Stromal cell of bone marrow (primary cell): ENCODE results near the gene PLAAT3.
"Not testable (repeated sequence)": the region's sequence is repeated elsewhere in the genome, so short reads cannot be mapped to it uniquely, and the experiment has no call there.

ENCODE experiments used
- DNase-seq: peaks from one replicate; pipeline ENCODE4 v3.0.0-alpha.2; 2012; ENCODE audit warnings: low read depth

Gene PLAAT3

DNA sequence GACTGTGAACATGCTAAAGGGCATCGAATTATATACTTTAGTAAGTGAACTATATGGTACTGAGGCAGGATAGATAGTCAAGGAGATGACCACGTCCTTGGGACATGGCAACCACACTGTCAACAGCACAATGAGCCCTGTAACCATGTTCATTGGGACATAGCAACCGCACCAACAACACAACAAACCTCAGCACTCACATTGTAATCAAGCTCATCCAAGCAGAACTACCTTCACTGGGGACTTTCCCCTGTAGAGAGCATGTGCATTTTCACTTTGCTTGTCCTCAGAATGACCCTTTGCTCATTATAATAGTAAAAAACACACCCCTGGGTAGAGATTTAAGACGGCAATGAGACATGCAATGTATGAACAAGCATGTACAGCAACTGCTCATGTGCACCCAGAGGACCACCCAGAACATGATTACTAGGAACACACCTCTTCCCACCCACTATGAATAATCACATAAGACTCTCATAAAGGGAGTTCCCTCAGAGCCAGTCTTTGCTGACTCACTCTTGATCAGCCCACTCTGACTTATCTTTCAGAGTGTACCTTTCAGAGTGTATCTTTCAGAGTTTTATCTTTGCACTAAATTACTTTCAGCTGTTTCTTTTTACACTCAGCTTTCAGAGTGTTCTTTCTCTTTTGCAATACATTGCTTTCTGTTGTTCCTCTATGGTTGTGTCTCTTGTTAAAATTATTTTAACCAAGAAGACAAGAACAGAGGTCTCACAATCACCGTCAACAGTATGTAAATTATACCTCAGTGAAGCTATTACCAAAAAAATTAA lies 47.0 kb downstream of the PLAAT3 start:
- DNase-seq, result peak; percentile 65

DNA sequence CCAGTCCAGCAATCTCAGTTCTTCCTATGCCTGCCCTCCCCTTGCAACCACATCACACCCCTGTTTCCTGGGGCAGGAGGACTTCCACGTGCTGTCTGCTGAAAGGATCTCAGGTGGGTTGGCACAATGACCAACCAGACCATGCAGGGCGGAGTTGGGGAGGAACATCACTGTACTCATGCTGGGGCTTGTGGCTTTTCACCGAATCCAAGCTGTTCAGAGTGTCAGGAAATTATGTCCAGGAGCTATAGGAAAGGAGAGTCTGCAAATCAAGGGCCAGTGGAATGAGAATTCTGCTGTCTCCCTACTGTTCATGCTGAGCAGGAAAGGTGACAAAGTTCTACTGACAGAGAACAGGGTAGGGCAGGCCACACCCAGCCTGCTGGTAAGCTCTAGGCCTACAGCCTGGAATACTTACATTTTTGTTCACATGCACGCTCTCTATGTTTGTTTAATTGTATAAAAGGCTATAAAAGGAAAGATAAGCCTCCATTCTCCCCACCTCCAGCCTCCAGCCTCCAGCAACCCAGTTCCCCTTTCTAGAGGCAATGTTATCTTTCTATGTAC lies 49.4 kb downstream of the PLAAT3 start:
- no peak for DNase-seq

DNA sequence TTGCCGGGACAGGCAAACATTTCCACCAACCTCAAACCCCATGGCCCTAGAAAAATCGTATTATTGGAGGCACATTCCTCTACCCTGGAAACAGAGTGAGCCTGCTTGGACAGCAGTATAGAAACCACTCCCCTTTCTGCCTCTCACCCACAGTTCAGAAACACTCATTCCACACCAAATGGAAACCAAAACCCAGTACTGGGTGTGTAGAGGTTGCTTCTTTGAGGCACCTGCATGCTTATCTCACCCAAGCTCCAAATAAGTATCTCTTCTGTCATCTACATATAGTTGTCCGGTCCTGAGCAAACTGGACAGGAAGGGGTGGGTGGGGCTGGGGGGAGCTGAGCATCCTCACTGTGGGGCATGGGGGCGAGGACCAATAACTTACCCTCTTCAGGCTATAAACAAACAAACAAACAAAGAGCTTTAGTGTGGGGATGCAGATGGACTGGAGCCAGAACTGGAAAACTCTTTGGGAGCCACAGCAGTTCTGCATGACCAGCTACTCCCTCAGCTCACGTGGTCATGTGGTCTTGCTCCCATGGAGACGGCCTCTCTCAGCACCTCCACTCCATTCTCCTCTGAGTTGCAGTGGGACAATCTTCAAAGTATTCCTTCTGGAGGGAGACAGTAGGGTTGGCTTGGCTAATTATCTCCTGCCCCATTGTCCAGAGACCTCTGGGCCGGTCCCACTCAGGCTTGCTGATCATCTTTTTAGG lies 50.0 kb downstream of the PLAAT3 start:
- DNase-seq, result no peak

DNA sequence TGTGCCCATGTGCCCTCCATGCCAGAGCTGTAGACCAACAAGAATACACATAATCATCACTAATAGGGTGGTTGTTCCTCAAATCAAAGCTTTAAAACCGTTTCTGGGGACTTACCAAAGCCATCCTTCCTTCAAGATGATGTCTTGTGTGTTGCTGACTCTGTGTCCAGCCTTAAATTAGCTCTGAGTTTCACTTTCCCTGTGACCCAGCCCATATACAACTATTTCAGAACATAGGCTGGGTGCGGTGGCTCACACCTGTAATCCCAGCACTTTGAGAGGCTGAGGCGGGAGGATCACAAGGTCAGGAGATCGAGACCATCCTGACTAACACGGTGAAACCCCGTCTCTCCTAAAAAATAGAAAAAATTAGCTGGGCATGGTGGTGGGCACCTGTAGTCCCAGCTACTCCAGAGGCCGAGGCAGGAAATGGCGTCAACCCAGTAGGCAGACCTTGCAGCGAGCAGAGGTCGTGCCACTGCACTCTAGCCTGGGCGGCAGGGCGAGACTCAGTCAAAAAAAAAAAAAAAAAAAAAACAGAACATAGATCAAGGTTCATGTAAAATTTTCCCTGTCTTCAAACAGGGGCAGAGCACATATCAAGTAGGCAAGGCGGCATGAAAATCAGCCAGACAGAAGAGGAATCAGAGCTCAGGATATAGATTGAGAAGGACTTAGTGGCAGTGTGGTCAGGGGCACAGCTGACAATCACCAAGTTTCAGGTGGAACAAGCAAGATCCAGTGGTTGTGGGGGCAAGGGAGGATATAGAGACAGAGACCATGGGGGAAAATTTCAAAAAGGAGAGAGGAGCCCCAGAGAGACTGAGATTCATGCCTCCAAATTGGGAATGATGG lies 50.8 kb downstream of the PLAAT3 start, which contains the start of gene PLAAT2:
TSS of gene PLAAT2 (minus strand) at position 179 of the 855 bp plus-strand sequence. CDS start at position 124, 55 bp downstream.
- no peak for DNase-seq

DNA sequence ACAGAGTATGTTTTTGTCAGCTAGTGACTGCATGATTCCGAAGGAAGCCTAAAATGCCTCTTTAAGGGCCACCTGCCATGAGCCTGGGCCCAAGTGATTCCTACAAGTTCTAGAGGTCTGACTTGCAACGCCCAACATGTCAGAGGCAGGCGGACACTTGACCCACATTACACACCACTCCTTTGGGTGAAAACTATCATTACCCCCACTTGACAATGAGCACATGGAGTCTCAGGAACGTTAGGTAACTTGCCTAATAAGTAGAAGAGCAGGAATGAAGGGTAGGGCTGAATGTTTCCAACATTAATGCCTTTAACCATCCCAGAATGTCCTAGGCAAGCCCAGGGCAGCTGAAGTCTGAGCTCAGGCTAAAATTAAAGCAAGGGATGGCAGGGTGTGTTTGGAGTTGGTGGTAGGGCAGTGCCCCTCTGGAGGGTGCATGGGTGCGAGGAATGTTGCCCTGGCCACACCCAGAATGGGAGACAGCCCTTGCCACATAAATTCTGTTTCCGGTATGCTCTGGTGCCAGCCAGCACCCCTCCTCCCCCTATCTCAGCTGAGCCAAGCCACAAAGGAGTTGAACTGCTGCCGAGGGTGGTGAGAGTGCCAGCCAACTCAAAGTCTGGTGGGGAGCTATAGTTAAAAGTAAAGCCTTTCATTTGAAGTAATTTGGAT lies 53.6 kb downstream of the PLAAT3 start:
- no peak for DNase-seq

DNA sequence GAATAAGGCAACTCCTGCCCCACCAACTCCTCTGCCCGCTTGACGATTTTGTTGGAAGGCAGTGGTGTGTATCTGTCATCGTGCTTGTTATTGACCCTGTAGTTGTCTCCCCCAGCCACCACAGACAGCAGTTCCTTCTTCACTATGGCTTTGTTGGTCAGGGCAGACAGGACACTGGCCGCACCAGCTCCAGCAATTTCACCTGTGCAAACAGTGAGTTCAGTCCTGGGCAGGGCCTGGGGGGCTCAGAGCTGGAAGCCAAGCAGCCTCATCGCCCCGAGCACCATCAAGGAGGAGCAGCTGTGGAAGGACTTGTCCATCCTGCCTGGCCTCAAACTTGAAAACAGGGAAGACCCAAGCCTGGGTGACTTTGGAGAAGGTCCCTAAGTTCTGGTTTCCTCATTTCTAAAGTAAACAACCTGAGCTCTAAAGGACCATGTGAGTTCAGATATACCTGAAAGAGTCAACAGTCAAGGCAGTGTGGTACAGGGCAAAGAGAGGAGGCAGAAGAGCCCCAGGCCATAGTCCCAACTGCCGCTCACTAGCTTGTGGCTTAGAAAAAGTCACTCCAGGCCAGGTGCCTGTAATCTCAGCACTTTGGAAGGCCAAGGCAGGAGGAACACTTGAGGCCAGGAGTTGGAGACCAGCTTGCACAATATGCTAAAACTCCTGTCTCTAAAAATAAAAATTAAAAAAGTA lies 55.6 kb downstream of the PLAAT3 start:
- no peak for DNase-seq

DNA sequence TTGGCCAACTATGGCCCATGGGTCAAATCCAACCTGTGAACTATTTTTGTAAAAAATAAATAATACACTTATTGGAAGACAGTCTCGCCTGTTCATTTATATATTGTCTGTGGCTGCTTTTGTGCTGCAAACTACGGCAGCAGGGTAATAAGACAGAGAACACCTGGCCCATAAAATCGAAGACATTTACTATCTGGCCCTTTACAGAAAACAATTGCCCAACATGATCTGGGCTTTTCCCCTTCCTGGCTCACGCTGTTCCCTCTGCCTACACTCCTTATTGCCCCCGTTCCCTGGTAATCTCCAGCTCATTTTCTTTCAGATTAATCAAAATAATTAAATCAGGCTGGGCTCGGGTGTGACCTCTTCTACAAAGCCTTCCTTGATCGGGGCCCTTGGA lies 56.7 kb downstream of the PLAAT3 start:
- no peak for DNase-seq

DNA sequence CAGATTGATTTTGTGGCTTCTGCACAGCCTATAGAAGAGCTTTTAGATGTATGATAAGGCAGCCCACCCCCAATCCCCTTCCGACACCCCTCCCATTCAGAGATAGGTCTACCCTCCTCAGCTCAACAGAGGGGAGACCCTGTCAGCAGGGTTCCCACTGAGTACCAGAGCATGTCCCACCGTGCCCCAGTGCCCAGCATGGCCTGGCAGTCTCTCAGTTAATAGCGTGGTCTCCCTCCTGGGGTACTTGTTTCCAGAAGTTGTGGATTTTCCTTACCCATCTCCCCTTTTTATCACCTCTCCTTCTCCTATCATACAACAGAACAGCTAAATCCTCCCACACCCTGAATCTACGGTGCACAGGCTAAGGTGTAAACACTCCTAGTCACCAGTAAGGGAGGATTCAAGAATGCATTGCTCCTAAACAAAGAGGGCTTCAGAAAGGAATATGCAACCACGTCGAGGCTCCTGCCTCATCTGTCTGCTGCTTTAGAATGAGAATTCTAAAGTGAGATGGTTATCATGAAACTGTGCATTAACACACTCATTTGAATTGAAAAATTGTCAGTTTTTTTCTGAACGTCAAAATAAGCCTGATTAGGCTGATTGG lies 57.7 kb downstream of the PLAAT3 start:
- DNase-seq, result no peak

DNA sequence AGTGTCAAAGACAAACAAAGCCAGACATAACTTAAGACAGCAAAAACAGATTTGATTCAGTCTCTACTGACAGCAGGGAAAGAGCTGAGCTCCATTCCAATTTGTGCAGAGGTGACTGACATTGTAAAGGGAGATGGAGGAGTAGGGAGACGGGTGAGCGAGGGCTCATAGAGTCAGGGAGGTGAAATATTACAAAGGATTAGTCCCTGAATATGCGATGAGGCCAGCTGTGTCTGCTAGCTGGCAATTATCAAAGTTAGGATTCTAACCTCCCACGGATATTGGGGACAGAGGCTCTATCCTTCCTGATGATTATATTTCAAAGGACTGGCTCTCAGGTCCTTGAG lies 59.4 kb downstream of the PLAAT3 start:
- no peak for DNase-seq

DNA sequence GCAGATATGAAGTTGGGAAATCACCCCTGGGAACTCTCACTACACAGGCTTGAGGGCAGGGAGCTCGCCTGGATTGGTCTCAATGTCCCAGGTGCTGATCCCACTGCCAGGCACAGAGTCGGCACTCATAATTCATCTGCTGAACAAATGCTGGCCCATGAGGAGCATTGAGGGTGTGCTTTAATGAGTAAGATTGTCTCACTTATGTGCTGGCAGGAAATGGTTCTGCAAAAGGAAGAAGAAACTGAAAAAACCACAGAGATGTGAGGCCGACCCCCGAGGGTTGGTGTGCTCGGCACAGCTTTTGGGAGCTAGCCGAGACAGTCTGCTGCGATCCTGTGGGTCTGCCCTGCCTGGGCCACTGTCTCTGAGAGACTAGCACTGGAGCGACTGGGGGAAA lies 60.5 kb downstream of the PLAAT3 start:
- DNase-seq, result no peak

DNA sequence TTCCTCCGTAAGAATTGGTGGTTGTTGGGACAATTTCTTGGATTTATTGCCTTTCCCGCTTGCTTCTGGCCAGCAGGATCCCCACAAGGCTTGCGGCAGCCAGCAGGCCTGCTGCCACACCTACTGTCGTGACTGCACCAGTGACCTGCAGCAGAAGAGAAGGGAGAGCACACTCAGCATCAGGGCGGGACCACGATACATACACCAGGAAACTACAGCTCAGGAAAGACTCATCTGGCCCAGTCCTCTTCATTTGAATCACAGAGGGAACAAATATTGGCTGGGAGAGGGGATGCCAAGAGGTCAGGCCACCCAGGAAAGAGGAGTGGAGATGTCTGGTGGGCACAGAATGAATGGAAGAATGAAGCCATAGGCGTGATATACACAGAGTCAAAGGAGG lies 61.3 kb downstream of the PLAAT3 start:
- no peak for DNase-seq

DNA sequence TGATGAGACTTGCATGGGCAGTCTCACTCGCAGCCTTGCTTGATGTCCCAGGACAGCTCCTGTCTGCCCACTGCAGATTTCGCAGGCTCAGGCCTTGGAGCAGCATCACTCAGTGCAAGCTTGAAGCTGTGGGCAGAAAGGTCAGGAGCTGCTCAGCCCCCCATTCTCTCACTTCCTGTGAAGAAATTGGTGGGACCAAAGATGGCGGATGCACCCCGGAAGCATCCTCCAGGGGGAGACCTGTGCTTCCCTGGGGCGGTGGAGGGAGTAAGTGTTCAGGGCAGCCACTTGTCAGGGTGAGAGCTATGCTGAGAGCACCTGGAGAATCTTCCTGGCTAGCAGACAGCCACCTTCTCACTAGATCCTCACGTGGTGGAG lies 62.4 kb downstream of the PLAAT3 start:
- DNase-seq, result no peak

DNA sequence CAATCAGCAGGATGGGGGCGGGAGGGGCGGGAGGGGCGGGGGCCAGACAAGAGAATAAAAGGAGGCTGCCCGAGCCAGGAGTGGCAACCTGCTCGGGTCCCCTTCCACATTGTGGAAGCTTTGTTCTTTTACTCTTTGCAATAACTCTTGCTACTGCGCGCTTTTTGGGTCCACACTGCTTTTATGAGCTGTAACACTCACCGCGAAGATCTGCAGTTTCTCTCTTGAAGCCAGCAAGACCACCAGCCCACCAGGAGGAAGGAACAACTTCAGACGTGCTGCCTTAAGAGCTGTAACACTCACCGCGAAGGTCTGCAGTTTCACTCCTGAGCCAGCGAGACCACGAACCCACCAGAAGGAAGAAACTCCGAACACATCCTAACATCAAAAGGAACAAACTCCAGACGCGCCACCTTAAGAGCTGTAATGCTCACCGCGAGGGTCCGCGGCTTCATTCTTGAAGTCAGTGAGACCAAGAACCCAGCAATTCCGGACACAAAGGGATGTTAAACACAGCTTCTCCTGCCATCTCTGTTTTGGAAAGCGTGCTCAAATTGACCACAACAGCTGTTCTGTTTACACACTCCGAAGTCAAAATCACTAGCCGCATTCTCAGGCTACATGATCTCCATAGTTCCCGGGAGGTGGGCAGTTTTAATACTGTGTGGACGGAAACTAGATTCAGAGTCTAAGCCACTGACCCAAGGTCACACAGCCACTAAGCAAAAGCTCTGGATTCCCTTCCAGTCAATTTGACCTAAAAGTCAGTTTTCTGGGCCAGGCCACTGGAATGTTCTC lies 62.9 kb downstream of the PLAAT3 start:
- no peak for DNase-seq

DNA sequence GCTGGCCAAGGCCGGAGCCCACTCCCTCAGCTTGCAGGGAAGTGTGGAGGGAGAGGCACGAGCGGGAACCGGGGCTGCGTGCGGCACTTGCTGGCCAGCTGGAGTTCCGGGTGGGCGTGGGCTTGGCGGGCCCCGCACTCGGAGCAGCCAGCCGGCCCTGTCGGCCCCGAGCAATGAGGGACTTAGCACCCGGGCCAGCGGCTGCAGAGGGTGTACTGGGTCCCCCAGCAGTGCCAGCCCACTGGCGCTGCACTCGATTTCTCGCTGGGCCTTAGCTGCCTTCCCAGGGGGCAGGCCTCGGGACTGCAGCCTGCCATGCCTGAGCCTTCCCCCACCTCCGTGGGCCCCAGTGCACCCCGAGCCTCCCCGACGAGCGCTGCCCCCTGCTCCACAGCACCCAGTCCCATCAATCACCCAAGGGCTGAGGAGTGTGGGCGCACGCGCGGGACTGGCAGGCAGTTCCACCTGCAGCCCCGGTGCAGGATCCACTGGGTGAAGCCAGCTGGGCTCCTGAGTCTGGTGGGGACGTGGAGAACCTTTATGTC lies 64.0 kb downstream of the PLAAT3 start:
- DNase-seq, result not testable (repeated sequence)

DNA sequence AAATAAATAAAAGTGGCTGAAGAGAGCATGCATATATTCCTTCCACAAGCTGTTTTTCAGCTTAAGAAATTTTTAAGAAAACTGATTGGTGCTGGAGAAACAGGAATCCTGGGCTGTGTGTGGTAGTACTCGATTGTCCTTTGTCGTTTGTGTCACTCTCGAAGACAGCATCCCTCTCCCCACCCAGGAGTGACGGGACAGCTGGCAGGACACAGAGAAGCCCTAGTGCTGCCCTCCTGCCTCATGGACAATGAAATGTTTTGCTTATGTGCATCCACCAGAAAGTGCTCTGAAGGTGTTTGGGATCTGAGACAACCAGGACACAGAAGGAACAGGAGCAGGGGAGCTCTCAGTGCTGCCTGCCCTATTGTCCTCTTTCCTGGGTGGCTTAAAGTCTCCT lies 64.8 kb downstream of the PLAAT3 start:
- DNase-seq, result no peak

DNA sequence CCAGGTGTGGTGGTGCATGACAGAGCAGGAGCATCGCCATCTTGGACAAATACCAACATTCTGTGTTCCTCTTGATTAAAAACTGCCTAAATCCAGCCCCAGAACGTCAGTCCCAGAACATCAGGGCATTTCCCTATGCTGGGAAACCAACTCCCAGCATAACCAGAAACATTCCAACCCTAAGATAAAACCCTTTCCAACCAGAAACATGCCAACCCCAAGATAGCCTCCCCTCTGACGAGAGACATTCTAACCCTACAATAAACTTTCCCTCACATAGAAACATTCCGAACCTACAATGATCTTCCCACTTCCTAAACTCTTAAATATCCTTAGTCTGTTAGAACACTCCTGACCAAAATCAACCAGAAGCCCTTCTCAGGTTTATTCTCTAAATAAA lies 66.1 kb downstream of the PLAAT3 start:
- DNase-seq, result no peak

DNA sequence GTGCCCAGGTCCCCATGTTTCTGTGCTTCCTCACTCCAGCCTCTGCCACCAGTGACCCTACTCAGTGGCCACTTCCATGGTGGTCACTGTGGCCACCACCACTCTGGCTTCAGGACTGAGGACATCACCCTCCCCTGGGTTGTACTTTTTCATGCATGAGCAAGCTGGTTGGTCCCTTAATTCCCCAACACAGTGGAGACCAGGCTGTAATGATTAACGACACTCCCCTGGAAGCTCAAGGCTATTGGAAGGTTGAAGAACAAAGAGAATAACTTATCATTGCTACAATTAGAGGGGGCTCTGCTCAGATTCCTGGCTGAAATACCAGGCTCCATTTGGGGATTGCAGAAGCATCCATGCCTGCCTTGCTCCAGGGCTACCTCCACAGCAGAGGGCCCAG lies 67.2 kb downstream of the PLAAT3 start:
- no peak for DNase-seq

DNA sequence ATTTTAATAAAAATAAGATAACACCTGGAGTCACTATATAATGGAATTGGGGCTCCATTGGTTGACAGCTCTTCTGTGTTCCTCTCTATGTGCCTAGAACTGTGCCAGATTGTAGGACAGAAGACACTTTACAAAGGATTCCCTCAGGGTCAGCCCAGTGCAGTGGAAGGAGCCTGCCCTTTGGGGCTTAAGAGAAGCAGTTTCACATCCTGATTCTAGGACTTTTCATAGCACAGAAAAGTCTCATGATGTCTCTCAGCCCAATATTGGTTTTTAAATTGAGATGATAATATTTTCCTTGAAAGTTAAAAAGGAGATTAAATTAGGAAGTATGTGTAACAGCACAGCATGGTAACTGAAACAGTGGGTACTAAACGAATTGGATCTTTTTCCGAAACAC lies 70.5 kb downstream of the PLAAT3 start:
- no peak for DNase-seq

DNA sequence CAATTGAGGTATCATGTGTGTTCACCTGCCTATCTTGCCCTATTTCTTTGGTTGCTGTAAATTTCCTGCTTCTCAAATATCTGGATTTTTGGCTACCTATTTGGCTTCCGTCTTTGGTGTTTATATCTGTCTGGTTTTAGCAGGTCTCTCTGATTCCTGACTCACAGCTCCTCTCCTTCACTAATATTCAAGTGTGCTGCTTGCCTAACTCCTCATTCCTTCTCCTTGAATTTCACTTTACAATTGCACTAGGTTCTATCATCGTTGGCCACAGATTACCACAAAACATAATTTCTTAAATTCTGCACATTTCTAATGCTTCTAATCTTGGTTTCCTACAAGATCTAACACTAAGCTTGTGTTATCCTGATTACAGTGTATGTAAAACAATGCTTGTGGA lies 71.7 kb downstream of the PLAAT3 start:
- DNase-seq, result not testable (repeated sequence)
